ENCODE results near the gene PODN. TPM values are rescaled to one million over a fixed set of nuclear protein-coding genes. Genes with fewer than 3 reads are reported as not detected.

Gene PODN
- total and polyA plus RNA-seq, 2 of the 4 experiments (the other 2 are of a cell fraction): 0.54 to 6.2 TPM

- Histone ChIP-seq H4K20me1 (ENCODE audit: insufficient read depth, low read length) (no peaks in the 10 kb centered on the region), H3K9me1 (ENCODE audit: insufficient read depth, low read length) (peaks cover 4% of the 10 kb centered on the region; the same call in 1 of the 2 replicates), H3K36me3 (ENCODE audit: control insufficient read depth, insufficient read depth, low read length) (peaks cover 13% of the 10 kb centered on the region; the same call in 1 of the 2 replicates), H2BK5ac (ENCODE audit: low read depth, low read length, poor library complexity, severe bottlenecking) (no peak overlapping the region), H3K56ac (ENCODE audit: extremely low read depth, insufficient read depth, low read length) (no peak overlapping the region), H2BK15ac (ENCODE audit: low read depth, low read length) (no peak overlapping the region), H2AK9ac (replicated peaks; ENCODE audit: low read depth, low read length, poor library complexity) (no peak overlapping the region), H3K4me1 (ENCODE audit: control insufficient read depth, insufficient read depth, low read length) (peaks cover 4% of the 10 kb centered on the region; the same call in 1 of the 2 replicates), H3K9ac (ENCODE audit: low read depth, low read length) (no peak overlapping the region), H4K91ac (ENCODE audit: insufficient read depth, low read depth, low read length) (no peak overlapping the region), H3K14ac (replicated peaks; ENCODE audit: low read depth, low read length) (no peak overlapping the region), H3K27ac (ENCODE audit: insufficient read depth, low read length) (no peak overlapping the region), H3K18ac (ENCODE audit: low read depth, low read length) (no peak overlapping the region), H2BK120ac (ENCODE audit: low read depth, low read length) (no peak overlapping the region), H2BK20ac (ENCODE audit: low read depth, low read length) (no peak overlapping the region), H3K27me3 (ENCODE audit: control insufficient read depth, insufficient read depth, low read length) (no peaks in the 10 kb centered on the region), H3K9me3 (ENCODE audit: control insufficient read depth, insufficient read depth, low read length) (no peaks in the 10 kb centered on the region), H3K23ac (ENCODE audit: low read depth, low read length) (no peak overlapping the region), H3K79me1 (ENCODE audit: low read depth in 1 of 2, low read length in 2 of 2) (no peaks in the 10 kb centered on the region), H2AFZ (replicated peaks; ENCODE audit: low read length, poor library complexity) (no peak overlapping the region), H3K4me2 (ENCODE audit: low read depth, low read length) (no peak overlapping the region), H3K4ac (ENCODE audit: low read depth, low read length) (no peak overlapping the region), H2AK5ac (ENCODE audit: low read depth, low read length) (no peak overlapping the region), H4K8ac (ENCODE audit: low read depth in 2 of 2, low read length in 2 of 2) (no peak overlapping the region), H4K5ac (ENCODE audit: low read depth, low read length) (no peak overlapping the region), H3K4me3 (ENCODE audit: insufficient read depth, low read depth, low read length) (no peak overlapping the region)
- DNase-seq (no peak), ATAC-seq (ENCODE audit: low read depth) (no peak)
- intact Hi-C loops (cut with micrococcal nuclease) (no loop called here), in situ Hi-C loops (cut with MboI; ENCODE audit: low sequenced_read_pairs) (loop anchor here (5.0 kb wide), 1 partner anchor 53 kb away; no protein-coding TSS in a partner anchor), dilution Hi-C loops (cut with HindIII; ENCODE audit: low sequenced_read_pairs, unreplicated experiment) (no loop called here)
- CTCF ChIA-PET: interaction anchor here (0.5 kb wide), 1 partner anchor 387 kb away, joined by 3 read pairs; no protein-coding TSS in a partner anchor
- BruUV-seq (replicated peaks): no TSS peak
- no peak for TF ChIP-seq NFE2L2 (IDR thresholded peaks at IDR 0.05; ENCODE audit: low read depth, low read length)
- TF ChIP-seq USF2 (IDR thresholded peaks at IDR 0.05; ENCODE audit: low read depth, low read length): no peak
- no peak for TF ChIP-seq CHD1 (IDR thresholded peaks at IDR 0.05; ENCODE audit: low read depth, low read length)
- TF ChIP-seq RFX5 (IDR thresholded peaks at IDR 0.05; ENCODE audit: low read depth, low read length): no peak
- no peak for TF ChIP-seq RCOR1 (IDR thresholded peaks at IDR 0.05; ENCODE audit: insufficient replicate concordance, low read length)
- no peak for TF ChIP-seq BHLHE40 (IDR thresholded peaks at IDR 0.05; ENCODE audit: low read depth, low read length)
- TF ChIP-seq CTCF (conservative IDR thresholded peaks at IDR 0.05; ENCODE audit: low read depth, low read length): no peak
- TF ChIP-seq POLR2A (IDR thresholded peaks at IDR 0.05; ENCODE audit: low read depth, low read length): no peak
- no peak for TF ChIP-seq FOS (IDR thresholded peaks at IDR 0.05; ENCODE audit: low read depth, low read length)
- no peak for TF ChIP-seq MXI1 (IDR thresholded peaks at IDR 0.05; ENCODE audit: borderline replicate concordance, low read depth, low read length)
- no peak for TF ChIP-seq ELK1 (IDR thresholded peaks at IDR 0.05; ENCODE audit: borderline replicate concordance, low read depth, low read length)
- TF ChIP-seq RAD21 (IDR thresholded peaks at IDR 0.05; ENCODE audit: low read length): no peak
- no peak for TF ChIP-seq SMC3 (IDR thresholded peaks at IDR 0.05; ENCODE audit: low read depth, low read length)
- TF ChIP-seq CEBPB (IDR thresholded peaks at IDR 0.05; ENCODE audit: low read depth, low read length): no peak
- no peak for TF ChIP-seq MAZ (IDR thresholded peaks at IDR 0.05; ENCODE audit: borderline replicate concordance, low read depth, low read length)
- POLR2A ChIA-PET (ENCODE audit: unreplicated experiment): no interaction called here
- WGBS, 2 experiments (ENCODE audit: extremely low coverage in 2 of 2, insufficient read length in 1 of 2): 99% methylated on average over 10 of the region's 31 CpGs; no CpG with 5 or more reads in 1 of the 2 experiments
These were observed 7.8 kb downstream of the PODN start for GRCh38 chr1:53069663-53070327.
